GM21528 (cell line): ENCODE measurements around the gene CCDC54.
"Not testable (repeated sequence)": the region's sequence is repeated elsewhere in the genome, so short reads cannot be mapped to it uniquely, and the experiment has no call there.

ENCODE experiments used
- ATAC-seq: cut with Tn5 transposase; IDR thresholded peaks from one replicate; pipeline ENCODE4 v1.9.1; 2021; ENCODE audit warnings: mild to moderate bottlenecking, moderate library complexity; ENCODE audit not compliant: unreplicated experiment, low FRiP score

CCDC54 gene

GRCh38 chr3:107377151-107377550, at the start of gene CCDC54:
Gene CCDC54, plus strand, starts transcription at chr3:107377439. Its CDS starts 149 bp downstream, at chr3:107377588.
- ATAC-seq = no peak

GRCh38 chr3:107328069-107328468, 49.2 kb upstream of the CCDC54 start:
- ATAC-seq = no peak

GRCh38 chr3:107329088-107329487, 48.2 kb upstream of the CCDC54 start:
- ATAC-seq = no peak

- ATAC-seq = not testable (repeated sequence)
These were observed 37.5 kb upstream of the CCDC54 start for GRCh38 chr3:107339690-107340089.

- ATAC-seq = no peak
These were observed 32.5 kb upstream of the CCDC54 start for GRCh38 chr3:107344722-107345121.

GRCh38 chr3:107345822-107346405, 31.3 kb upstream of the CCDC54 start:
- ATAC-seq = no peak

GRCh38 chr3:107346564-107346963, 30.7 kb upstream of the CCDC54 start:
- ATAC-seq = no peak

GRCh38 chr3:107347751-107348150, 29.5 kb upstream of the CCDC54 start:
- no peak for ATAC-seq

- ATAC-seq = no peak
These were observed 20.5 kb upstream of the CCDC54 start for GRCh38 chr3:107356706-107357105.

GRCh38 chr3:107361633-107362032, 15.6 kb upstream of the CCDC54 start:
- no peak for ATAC-seq

- ATAC-seq = no peak
These were observed 12.2 kb upstream of the CCDC54 start for GRCh38 chr3:107365051-107365450.

GRCh38 chr3:107366766-107367165, 10.5 kb upstream of the CCDC54 start:
- ATAC-seq = no peak

GRCh38 chr3:107367353-107367752, 9.9 kb upstream of the CCDC54 start:
- no peak for ATAC-seq

GRCh38 chr3:107368654-107369398, 8.4 kb upstream of the CCDC54 start:
- ATAC-seq = no peak

GRCh38 chr3:107369791-107370190, 7.4 kb upstream of the CCDC54 start:
- ATAC-seq = no peak

- ATAC-seq = no peak
These were observed 6.3 kb upstream of the CCDC54 start for GRCh38 chr3:107370907-107371306.

GRCh38 chr3:107372506-107372905, 4.7 kb upstream of the CCDC54 start:
- no peak for ATAC-seq

- no peak for ATAC-seq
These were observed 3.3 kb upstream of the CCDC54 start for GRCh38 chr3:107373896-107374295.

- no peak for ATAC-seq
These were observed 1.6 kb upstream of the CCDC54 start for GRCh38 chr3:107375682-107376081.

- ATAC-seq = no peak
These were observed 5.4 kb downstream of the CCDC54 start for GRCh38 chr3:107382631-107383030.

- no peak for ATAC-seq
These were observed 7.2 kb downstream of the CCDC54 start for GRCh38 chr3:107384428-107384827.

- ATAC-seq = no peak
These were observed 7.7 kb downstream of the CCDC54 start for GRCh38 chr3:107384907-107385306.
